GM10847 (cell line): Measurements from ENCODE around the gene GABRR2.

Experiments
- POLR2A ChIP-seq: IDR thresholded peaks from 2 replicates; pipeline ENCODE4 v1.6.1; 2011; ENCODE audit not compliant: insufficient read length; ENCODE audit errors: extremely low read depth

GABRR2 gene

GRCh38 chr6:89221129-89221528 lies 94.0 kb downstream of the GABRR2 start:
- no peak for TF ChIP-seq POLR2A

- no peak for TF ChIP-seq POLR2A
Observed at GRCh38 chr6:89217299-89217910, 97.7 kb downstream of the GABRR2 start, which contains the start of gene GABRR1. Gene GABRR1 (minus strand): TSS chr6:89217358. CDS start chr6:89217322, 36 bp downstream.

GRCh38 chr6:89216411-89216810 lies 98.7 kb downstream of the GABRR2 start:
- no peak for TF ChIP-seq POLR2A

DNA sequence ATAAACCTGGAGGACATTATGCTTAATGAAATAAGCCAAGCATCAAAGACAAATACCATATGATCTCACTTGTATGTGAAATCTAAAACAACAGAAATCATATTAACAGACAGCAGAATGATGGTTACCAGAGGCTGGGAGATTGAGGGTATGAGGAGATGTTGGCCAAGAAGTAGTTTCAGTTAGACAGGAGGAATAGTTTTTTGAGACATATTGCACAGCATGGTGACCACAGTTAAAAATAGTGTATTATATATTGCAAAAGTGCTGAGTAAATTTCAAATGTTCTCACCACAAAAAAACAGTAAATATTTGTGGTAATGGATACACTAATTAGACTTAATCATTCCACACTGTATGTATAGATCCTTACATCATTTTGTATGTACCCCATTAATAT lies 99.7 kb downstream of the GABRR2 start:
- no peak for TF ChIP-seq POLR2A

GRCh38 chr6:89214197-89214596 lies 100.9 kb downstream of the GABRR2 start:
- TF ChIP-seq POLR2A, result no peak

DNA sequence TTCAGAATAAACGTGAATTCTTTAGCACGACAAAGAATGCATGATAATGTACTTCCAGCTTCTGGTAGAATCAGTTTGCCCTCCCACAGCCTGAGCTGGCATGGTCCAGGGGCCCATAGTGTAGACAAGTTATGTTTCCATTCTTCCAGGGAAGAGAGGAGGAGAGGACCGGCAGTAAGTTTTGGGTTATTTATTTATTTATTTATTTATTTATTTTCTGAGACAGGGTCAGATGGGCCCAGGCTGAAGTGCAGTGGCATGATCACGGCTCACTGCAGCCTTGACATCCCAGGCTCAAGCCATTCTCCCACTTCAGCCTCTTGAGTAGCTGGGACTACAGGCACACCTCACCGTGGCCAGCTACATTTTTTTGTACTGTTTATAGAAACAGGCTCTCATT lies 102.6 kb downstream of the GABRR2 start:
- no peak for TF ChIP-seq POLR2A

GRCh38 chr6:89209457-89209856 lies 105.6 kb downstream of the GABRR2 start:
- no peak for TF ChIP-seq POLR2A

- TF ChIP-seq POLR2A, result no peak
Observed at GRCh38 chr6:89208551-89208950, 106.5 kb downstream of the GABRR2 start.
